Keratinocyte (primary cell): ENCODE data around the gene B3GAT1. TPM values are rescaled to one million over a fixed set of nuclear protein-coding genes. Genes with fewer than 3 reads are reported as not detected.

Experiments
- DNase-seq: peaks from one replicate; pipeline ENCODE4 v3.0.0-alpha.2; 2011; ENCODE audit warnings: low read depth, missing footprints, low spot score
- FAIRE-seq: peaks from 2 replicates; lab custom pipeline; 2011; peaks lifted over from hg19 to GRCh38; lab: Jason Lieb, UNC
- H2AFZ ChIP-seq: 2 replicates; pipeline ENCODE4 v1.6.0; 2012; ENCODE audit warnings: low read length, control low read depth, inconsistent platforms; ENCODE audit not compliant: control insufficient read depth
- H3K27ac ChIP-seq: 2 replicates; pipeline ENCODE4 v1.5.1; 2011; ENCODE audit warnings: low read length; ENCODE audit not compliant: control insufficient read depth, insufficient read depth
- H3K27me3 ChIP-seq: 3 replicates; pipeline ENCODE4 v1.6.0; 2011; ENCODE audit warnings: low read length; ENCODE audit not compliant: control insufficient read depth, insufficient read depth; ENCODE audit errors: extremely low read depth
- H3K36me3 ChIP-seq, 2 experiments: 2 replicates in 1 of 2; 3 replicates in 1 of 2; pipeline ENCODE4 v1.5.1; 2011; ENCODE audit warnings: low read length in 2 of 2, mild to moderate bottlenecking in 1 of 2; ENCODE audit not compliant: control insufficient read depth in 2 of 2, insufficient read depth in 2 of 2; ENCODE audit errors: extremely low read depth in 1 of 2
- H3K4me1 ChIP-seq: 3 replicates; pipeline ENCODE4 v1.5.1; 2011; ENCODE audit warnings: low read length; ENCODE audit not compliant: control insufficient read depth, insufficient read depth; ENCODE audit errors: extremely low read depth
- H3K4me2 ChIP-seq: 3 replicates; pipeline ENCODE4 v1.6.0; 2011; ENCODE audit warnings: low read depth, low read length; ENCODE audit not compliant: control insufficient read depth, insufficient read depth; ENCODE audit errors: extremely low read depth
- H3K4me3 ChIP-seq, 3 experiments: fragments of 200-600 bp in 1 of 3; sonication (generic) in 1 of 3; 2 replicates in 2 of 3; 3 replicates in 1 of 3; pipeline ENCODE4 v1.5.1; 2011 to 2016; ENCODE audit warnings: low read length in 3 of 3, mild to moderate bottlenecking in 3 of 3, control low read depth in 2 of 3, inconsistent platforms in 1 of 3, low read depth in 1 of 3, mixed read lengths in 1 of 3, mixed run types in 1 of 3, moderate library complexity in 1 of 3; ENCODE audit not compliant: control insufficient read depth in 2 of 3, insufficient read depth in 2 of 3; ENCODE audit errors: extremely low read depth in 1 of 3
- H3K79me2 ChIP-seq: 2 replicates; pipeline ENCODE4 v1.6.0; 2012; ENCODE audit warnings: low read length; ENCODE audit not compliant: control insufficient read depth, insufficient read depth
- H3K9ac ChIP-seq: 3 replicates; pipeline ENCODE4 v1.6.0; 2011; ENCODE audit warnings: low read length; ENCODE audit not compliant: control insufficient read depth, insufficient read depth; ENCODE audit errors: extremely low read depth
- H3K9me1 ChIP-seq: 3 replicates; pipeline ENCODE4 v1.6.0; 2011; ENCODE audit warnings: low read length; ENCODE audit not compliant: control insufficient read depth, insufficient read depth; ENCODE audit errors: extremely low read depth
- H3K9me3 ChIP-seq: 2 replicates; pipeline ENCODE4 v1.5.1; 2012; ENCODE audit warnings: low read depth, low read length; ENCODE audit not compliant: control insufficient read depth
- H4K20me1 ChIP-seq: 3 replicates; pipeline ENCODE4 v1.6.0; 2011; ENCODE audit warnings: low read length; ENCODE audit not compliant: control insufficient read depth, insufficient read depth; ENCODE audit errors: extremely low read depth
- CTCF ChIP-seq, 3 experiments: IDR thresholded peaks in 1 of 3; conservative IDR thresholded peaks in 1 of 3; optimal IDR thresholded peaks in 1 of 3; 2 replicates in 2 of 3; 3 replicates in 1 of 3; pipeline versions ENCODE3 to v1.5.1; 2011; ENCODE audit warnings: low read length in 3 of 3, mild to moderate bottlenecking in 3 of 3, moderate library complexity in 2 of 3, control low read depth in 1 of 3, inconsistent platforms in 1 of 3; ENCODE audit not compliant: insufficient read depth in 2 of 3; ENCODE audit errors: extremely low read depth in 1 of 3
- EZH2 ChIP-seq: IDR thresholded peaks from one replicate; pipeline ENCODE4 v1.6.1; 2012; ENCODE audit warnings: inconsistent platforms, mild to moderate bottlenecking, low read length, moderate library complexity
- dilution Hi-C: fragments of 300-500 bp; cut with MboI; formaldehyde crosslinking; loops from one replicate; pipeline ENCODE4 v1.7.0; 2020; ENCODE audit warnings: low sequenced_read_pairs; ENCODE audit not compliant: extremely low pct_ligation_motif_present
- polyA plus RNA-seq, 5 experiments: library from polyadenylated mRNA; depleted of rRNA in 3 of 5; stranded (reverse) in 3 of 5; stranded (forward) in 1 of 5; unstranded in 1 of 5; fragments of >200 nt; gene quantifications; 1 replicate in 1 of 5; 2 replicates in 3 of 5; 3 replicates in 1 of 5; pipeline versions ENCODE4 v1.2.1 to v1.2.3, GENCODE V29; 2011 to 2012; ENCODE audit warnings: missing spikeins in 2 of 5, low read depth in 1 of 5, low replicate concordance in 1 of 5

Gene B3GAT1
- polyA plus RNA-seq, 1 donor (not counting 4 experiments of a cell fraction or from before 2014, with no cell fraction given) = 0.04 TPM

GRCh38 chr11:134405436-134405835 is 6.6 kb downstream of the B3GAT1 start:
- Histone ChIP-seq H2AFZ (no peak overlapping the region), H4K20me1 (no peaks in the 10 kb centered on the region), H3K9me3 (no peaks in the 10 kb centered on the region), H3K27ac (no peak overlapping the region), H3K4me1 (peaks cover 9% of the 10 kb centered on the region), H3K9ac (no peak overlapping the region), H3K36me3 (no peaks in the 10 kb centered on the region), H3K79me2 (no peaks in the 10 kb centered on the region), H3K4me2 (no peak overlapping the region), H3K4me3 (no peak overlapping the region), H3K9me1 (no peaks in the 10 kb centered on the region), H3K27me3 (peaks cover 23% of the 10 kb centered on the region)
- FAIRE-seq (no peak), DNase-seq (no peak)
- dilution Hi-C loops = no loop called here
- no peak for TF ChIP-seq CTCF (optimal IDR thresholded peaks at IDR 0.05 in 1 of 3, IDR thresholded peaks at IDR 0.05 in 1 of 3, conservative IDR thresholded peaks at IDR 0.05 in 1 of 3; ENCODE audit: extremely low read depth in 1 of 3, insufficient read depth in 2 of 3, low read length in 3 of 3)
- TF ChIP-seq EZH2 = no peak

GRCh38 chr11:134404575-134405341 is 7.3 kb downstream of the B3GAT1 start:
- Histone ChIP-seq H3K27me3 (peaks cover 16% of the 10 kb centered on the region), H2AFZ (no peak overlapping the region), H3K27ac (no peak overlapping the region), H4K20me1 (no peaks in the 10 kb centered on the region), H3K4me2 (no peak overlapping the region), H3K9me1 (no peaks in the 10 kb centered on the region), H3K4me1 (peaks cover 9% of the 10 kb centered on the region), H3K79me2 (no peaks in the 10 kb centered on the region), H3K9me3 (no peaks in the 10 kb centered on the region), H3K9ac (no peak overlapping the region), H3K36me3 (no peaks in the 10 kb centered on the region), H3K4me3 (no peak overlapping the region)
- TF ChIP-seq EZH2 (no peak), CTCF (optimal IDR thresholded peaks at IDR 0.05 in 1 of 3, IDR thresholded peaks at IDR 0.05 in 1 of 3, conservative IDR thresholded peaks at IDR 0.05 in 1 of 3; ENCODE audit: extremely low read depth in 1 of 3, insufficient read depth in 2 of 3, low read length in 3 of 3) (no peak)
- FAIRE-seq = no peak
- no peak for DNase-seq
- dilution Hi-C loops = no loop called here
